Thyroid gland (tissue), 4 donors: ENCODE results near the gene MAP3K7. TPM values are rescaled to one million over a fixed set of nuclear protein-coding genes. Genes with fewer than 3 reads are reported as not detected.

ENCODE experiments used
- DNase-seq, 2 donors: peaks; one replicate each; pipeline ENCODE4 v3.0.0-alpha.2; 2019
- H3K27ac ChIP-seq, 3 donors: fragments of 200-600 bp; sonication (generic); 1 replicate in 2 of 3; 2 replicates in 1 of 3; pipeline ENCODE4 v1.5.1; 2016 to 2019; ENCODE audit warnings: mild to moderate bottlenecking in 1 of 3, moderate library complexity in 1 of 3
- H3K27me3 ChIP-seq: fragments of 200-600 bp; sonication (generic); one replicate; pipeline ENCODE4 v1.5.1; 2019
- H3K36me3 ChIP-seq, 2 donors: fragments of 200-600 bp; sonication (generic); one replicate each; pipeline ENCODE4 v1.5.1; 2016 to 2019
- H3K4me1 ChIP-seq, 2 donors: fragments of 200-600 bp; sonication (generic); one replicate each; pipeline ENCODE4 v1.5.1; 2017 to 2019
- H3K4me3 ChIP-seq, 3 donors: fragments of 200-600 bp; sonication (generic); replicated peaks in 1 of 3; 1 replicate in 2 of 3; 2 replicates in 1 of 3; pipeline ENCODE4 v1.5.1; 2016; ENCODE audit warnings: mild to moderate bottlenecking in 1 of 3
- H3K9me3 ChIP-seq: fragments of 200-600 bp; sonication (generic); one replicate; pipeline ENCODE4 v1.5.1; 2017
- CTCF ChIP-seq, 6 experiments: fragments of 200-600 bp in 3 of 6; fragments of 450-650 bp in 3 of 6; sonication (generic) in 3 of 6; IDR thresholded peaks; one replicate each; pipeline ENCODE4 v1.5.1; 2016 to 2019; ENCODE audit warnings: antibody characterized with exemption in 6 of 6, mild to moderate bottlenecking in 2 of 6, inconsistent platforms in 1 of 6, moderate library complexity in 1 of 6
- POLR2A ChIP-seq, 2 donors: fragments of 450-650 bp; IDR thresholded peaks; one replicate each; pipeline ENCODE4 v1.6.1; 2017; ENCODE audit warnings: antibody characterized with exemption in 2 of 2, mild to moderate bottlenecking in 2 of 2, moderate library complexity in 1 of 2
- WGBS, 2 donors: methylation state at CpG; one replicate each; pipeline ENCODE4 v1.1.5; 2017; 5-methylcytosine and 5-hydroxymethylcytosine counted together
- intact Hi-C: fragments of 100-400 bp; cut with DNase I; formaldehyde crosslinking; loops from one replicate; pipeline ENCODE4 v1.15.1; 2023
- total RNA-seq, 4 donors: library from RNA; depleted of rRNA; stranded (reverse); fragments of >200 nt; gene quantifications; one replicate each; pipeline ENCODE4 v1.2.3, GENCODE V29; 2016

Gene MAP3K7
- total RNA-seq, 4 donors from 2014 or later = 31.5 to 50.3 (median 33.6) TPM

GRCh38 chr6:90586546-90586835 is 381 bp downstream of the MAP3K7 start:
- Histone ChIP-seq H3K27ac (peak overlapping the region; percentile 88 to 95 (median 88)), H3K36me3 (no peaks in the 10 kb centered on the region), H3K4me3 (peak overlapping the region; percentile 83 to 100 (median 98)), H3K9me3 (no peaks in the 10 kb centered on the region), H3K4me1 (peaks cover 17 to 24% of the 10 kb centered on the region in 2 donors), H3K27me3 (no peaks in the 10 kb centered on the region)
- WGBS, 2 donors = 0% methylated on average over 3 to 15 of the region's 18 CpGs
- peak in 1 of 2 donors; percentile 8 for DNase-seq
- TF ChIP-seq CTCF (IDR thresholded peaks at IDR 0.05) (no peak), POLR2A (IDR thresholded peaks at IDR 0.05) (no peak)
- intact Hi-C loops = loop anchor here (10.0 kb wide), 2 partner anchors 762 to 1622 kb away; partner anchors contain the start of genes CASP8AP2 and RNGTT

- TF ChIP-seq CTCF (IDR thresholded peaks at IDR 0.05) = no peak
- no peak for TF ChIP-seq POLR2A (IDR thresholded peaks at IDR 0.05)
- Histone ChIP-seq H3K36me3 (no peaks in the 10 kb centered on the region), H3K9me3 (no peaks in the 10 kb centered on the region), H3K4me3 (peak overlapping the region in 1 of 3 donors; percentile 83), H3K27ac (no peak overlapping the region), H3K4me1 (peaks cover 17 to 24% of the 10 kb centered on the region in 2 donors), H3K27me3 (no peaks in the 10 kb centered on the region)
- intact Hi-C loops = loop anchor here (10.0 kb wide), 2 partner anchors 760 to 1620 kb away; partner anchors contain the start of genes CASP8AP2 and RNGTT
- WGBS, 2 donors = 90 to 93% methylated on average over 2 of the region's 2 CpGs
- no peak for DNase-seq
Measured at GRCh38 chr6:90584636-90585255, 2.1 kb downstream of the MAP3K7 start.

- Histone ChIP-seq H3K4me1 (peaks cover 17 to 24% of the 10 kb centered on the region in 2 donors), H3K27me3 (no peaks in the 10 kb centered on the region), H3K36me3 (no peaks in the 10 kb centered on the region), H3K4me3 (no peak overlapping the region), H3K9me3 (no peaks in the 10 kb centered on the region), H3K27ac (no peak overlapping the region)
- DNase-seq = no peak
- intact Hi-C loops = loop anchor here (10.0 kb wide), 2 partner anchors 759 to 1619 kb away; partner anchors contain the start of genes CASP8AP2 and RNGTT
- TF ChIP-seq CTCF (IDR thresholded peaks at IDR 0.05) (no peak), POLR2A (IDR thresholded peaks at IDR 0.05) (no peak)
Measured at GRCh38 chr6:90583836-90584481, 2.9 kb downstream of the MAP3K7 start.

- peaks cover 17 to 24% of the 10 kb centered on the region in 2 donors for H3K4me1 ChIP-seq
Measured at GRCh38 chr6:90583179-90583835, 3.6 kb downstream of the MAP3K7 start.

More at GRCh38 chr6:90583179-90583835, 3.6 kb downstream of the MAP3K7 start:
- Histone ChIP-seq H3K36me3 (no peaks in the 10 kb centered on the region), H3K4me3 (no peak overlapping the region), H3K9me3 (no peaks in the 10 kb centered on the region), H3K27me3 (no peaks in the 10 kb centered on the region), H3K27ac (no peak overlapping the region)
- 91 to 96% methylated on average over 2 of the region's 2 CpGs for WGBS, 2 donors
- DNase-seq = no peak
- intact Hi-C loops = loop anchor here (10.0 kb wide), 2 partner anchors 759 to 1619 kb away; partner anchors contain the start of genes CASP8AP2 and RNGTT
- TF ChIP-seq CTCF (IDR thresholded peaks at IDR 0.05) (no peak), POLR2A (IDR thresholded peaks at IDR 0.05) (no peak)
